Uterus (tissue), 4 donors: ENCODE measurements around the gene RHCE. TPM values are rescaled to one million over a fixed set of nuclear protein-coding genes. Genes with fewer than 3 reads are reported as not detected.

Experiments
- DNase-seq, 2 donors: peaks; one replicate each; pipeline ENCODE4 v3.0.0-alpha.2; 2019 to 2020
- H3K27ac ChIP-seq, 2 donors: fragments of 200-600 bp; sonication (generic); 1 replicate in 1 of 2; 2 replicates in 1 of 2; pipeline ENCODE4 v1.5.1; 2016 to 2018
- H3K27me3 ChIP-seq, 2 donors: fragments of 200-600 bp; sonication (generic); one replicate each; pipeline ENCODE4 v1.5.1; 2018 to 2019; ENCODE audit warnings: control low read depth in 1 of 2
- H3K36me3 ChIP-seq, 2 donors: fragments of 200-600 bp; sonication (generic); one replicate each; pipeline ENCODE4 v1.5.1; 2019; ENCODE audit warnings: control low read depth in 1 of 2
- H3K4me1 ChIP-seq, 2 donors: fragments of 200-600 bp; sonication (generic); one replicate each; pipeline ENCODE4 v1.5.1; 2018 to 2019; ENCODE audit warnings: control low read depth in 1 of 2
- H3K4me3 ChIP-seq, 2 donors: fragments of 200-600 bp; sonication (generic); 1 replicate in 1 of 2; 2 replicates in 1 of 2; pipeline ENCODE4 v1.5.1; 2018 to 2019; ENCODE audit warnings: mild to moderate bottlenecking in 1 of 2
- H3K9me3 ChIP-seq, 2 donors: fragments of 200-600 bp; sonication (generic); one replicate each; pipeline ENCODE4 v1.5.1; 2019; ENCODE audit warnings: control low read depth in 1 of 2
- CTCF ChIP-seq, 4 experiments: fragments of 200-600 bp in 2 of 4; fragments of 450-650 bp in 2 of 4; sonication (generic) in 2 of 4; IDR thresholded peaks; one replicate each; pipeline ENCODE4 v1.5.1; 2016 to 2019; ENCODE audit warnings: antibody characterized with exemption in 4 of 4, mild to moderate bottlenecking in 2 of 4, moderate library complexity in 1 of 4
- POLR2A ChIP-seq, 2 donors: fragments of 450-650 bp; IDR thresholded peaks; one replicate each; pipeline ENCODE4 v1.6.1; 2016; ENCODE audit warnings: antibody characterized with exemption in 2 of 2, mild to moderate bottlenecking in 1 of 2, moderate library complexity in 1 of 2
- intact Hi-C: fragments of 100-400 bp; cut with DNase I; formaldehyde crosslinking; loops from one replicate; pipeline ENCODE4 v1.15.1; 2023; ENCODE audit warnings: low total_unique reads
- total RNA-seq, 4 donors: library from RNA; depleted of rRNA in 3 of 4; stranded (reverse); fragments of >200 nt in 3 of 4; gene quantifications; one replicate each; pipeline versions ENCODE4 v1.1.0 to v1.2.4, GENCODE V29; 2014 to 2023
- donor health status: DM: yes; HTN: yes; CAD: no.

The RHCE gene
- total RNA-seq, 4 donors from 2014 or later = 0.41 TPM; not detected in 3

GRCh38 chr1:25443030-25443699 lies 22.5 kb upstream of the RHCE start:
- H3K9me3 ChIP-seq = no peaks in the 10 kb centered on the region
- H3K27ac ChIP-seq = no peak overlapping the region
- H3K27me3 ChIP-seq = no peaks in the 10 kb centered on the region
- no peak for TF ChIP-seq CTCF (IDR thresholded peaks at IDR 0.05)
- TF ChIP-seq POLR2A (IDR thresholded peaks at IDR 0.05) = no peak
- H3K4me1 ChIP-seq = no peaks in the 10 kb centered on the region
- H3K36me3 ChIP-seq = no peaks in the 10 kb centered on the region
- no peak overlapping the region for H3K4me3 ChIP-seq
- no peak for DNase-seq
- intact Hi-C loops = no loop called here

DNA sequence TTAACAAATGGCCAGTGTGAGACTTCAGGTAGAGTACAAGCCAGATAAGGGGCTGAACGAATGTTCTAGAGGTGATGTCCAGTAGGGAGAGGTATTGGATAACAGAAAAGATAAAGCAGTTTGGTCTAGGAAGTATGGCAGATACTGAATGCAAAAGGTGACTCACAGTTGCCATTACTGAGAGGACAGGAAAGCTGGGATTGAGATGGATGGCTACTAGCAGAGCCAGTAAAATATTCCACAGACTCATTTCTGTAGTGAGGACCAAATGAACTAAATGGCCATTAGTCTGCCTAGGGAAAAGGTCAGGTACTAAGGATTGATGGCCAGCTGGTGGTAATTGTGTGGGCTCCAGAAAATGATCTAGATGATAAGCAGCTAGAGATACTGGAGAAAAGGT lies 21.6 kb upstream of the RHCE start:
- no peak overlapping the region for H3K4me3 ChIP-seq
- DNase-seq = no peak
- no peak overlapping the region for H3K27ac ChIP-seq
- TF ChIP-seq POLR2A (IDR thresholded peaks at IDR 0.05) (no peak), CTCF (IDR thresholded peaks at IDR 0.05) (no peak)
- H3K27me3 ChIP-seq = no peaks in the 10 kb centered on the region
- H3K9me3 ChIP-seq = no peaks in the 10 kb centered on the region
- no peaks in the 10 kb centered on the region for H3K36me3 ChIP-seq
- H3K4me1 ChIP-seq = no peaks in the 10 kb centered on the region
- intact Hi-C loops = no loop called here

DNA sequence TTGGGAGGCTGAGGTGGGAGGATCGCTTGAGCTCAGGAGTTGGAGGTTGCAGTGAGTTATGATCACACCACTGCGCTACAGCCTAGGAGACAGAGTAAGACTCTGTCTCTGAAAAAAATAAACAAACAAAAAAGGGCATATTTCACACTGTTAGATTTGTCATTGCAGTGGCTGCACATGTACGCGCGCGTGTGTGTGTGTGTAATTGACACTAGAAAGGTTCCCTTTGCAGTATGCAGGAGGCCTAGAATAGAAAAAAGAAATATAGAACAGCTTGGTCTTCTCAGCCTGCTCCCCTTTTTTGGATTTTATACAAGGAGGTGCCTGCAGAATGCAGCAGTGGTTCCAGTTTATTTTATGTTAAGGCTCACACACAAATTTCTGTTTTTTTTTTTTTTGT lies 18.7 kb upstream of the RHCE start:
- H3K4me3 ChIP-seq = no peak overlapping the region
- no peaks in the 10 kb centered on the region for H3K9me3 ChIP-seq
- H3K27me3 ChIP-seq = no peaks in the 10 kb centered on the region
- no peak overlapping the region for H3K27ac ChIP-seq
- no peak for DNase-seq
- H3K4me1 ChIP-seq = no peaks in the 10 kb centered on the region
- intact Hi-C loops = no loop called here
- no peaks in the 10 kb centered on the region for H3K36me3 ChIP-seq
- TF ChIP-seq CTCF (IDR thresholded peaks at IDR 0.05) (no peak), POLR2A (IDR thresholded peaks at IDR 0.05) (no peak)

DNA sequence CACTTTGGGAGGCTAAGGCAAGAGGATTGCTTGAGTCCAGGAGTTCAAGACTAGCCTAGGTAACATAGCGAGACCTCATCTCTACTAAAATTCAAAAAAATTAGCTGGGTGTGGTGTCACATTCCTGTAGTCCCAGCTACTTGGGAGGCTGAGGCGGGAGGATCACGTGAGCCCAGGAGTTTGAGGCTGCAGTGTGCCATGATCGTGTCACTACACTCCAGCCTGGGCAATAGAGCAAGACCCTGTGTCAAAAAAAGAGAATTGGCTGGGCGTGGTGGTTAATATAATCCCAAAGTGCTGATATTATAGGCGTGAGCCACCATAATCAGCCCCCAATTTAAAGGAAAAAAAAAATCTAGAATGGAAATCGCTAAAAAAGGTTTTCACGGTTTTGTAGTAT lies 17.0 kb upstream of the RHCE start:
- Histone ChIP-seq H3K4me3 (no peak overlapping the region), H3K9me3 (no peaks in the 10 kb centered on the region), H3K27ac (no peak overlapping the region), H3K4me1 (peaks cover 0 to 4% of the 10 kb centered on the region in 2 donors), H3K27me3 (no peaks in the 10 kb centered on the region), H3K36me3 (no peaks in the 10 kb centered on the region)
- TF ChIP-seq POLR2A (IDR thresholded peaks at IDR 0.05) (no peak), CTCF (IDR thresholded peaks at IDR 0.05) (no peak)
- DNase-seq = no peak
- intact Hi-C loops = no loop called here

DNA sequence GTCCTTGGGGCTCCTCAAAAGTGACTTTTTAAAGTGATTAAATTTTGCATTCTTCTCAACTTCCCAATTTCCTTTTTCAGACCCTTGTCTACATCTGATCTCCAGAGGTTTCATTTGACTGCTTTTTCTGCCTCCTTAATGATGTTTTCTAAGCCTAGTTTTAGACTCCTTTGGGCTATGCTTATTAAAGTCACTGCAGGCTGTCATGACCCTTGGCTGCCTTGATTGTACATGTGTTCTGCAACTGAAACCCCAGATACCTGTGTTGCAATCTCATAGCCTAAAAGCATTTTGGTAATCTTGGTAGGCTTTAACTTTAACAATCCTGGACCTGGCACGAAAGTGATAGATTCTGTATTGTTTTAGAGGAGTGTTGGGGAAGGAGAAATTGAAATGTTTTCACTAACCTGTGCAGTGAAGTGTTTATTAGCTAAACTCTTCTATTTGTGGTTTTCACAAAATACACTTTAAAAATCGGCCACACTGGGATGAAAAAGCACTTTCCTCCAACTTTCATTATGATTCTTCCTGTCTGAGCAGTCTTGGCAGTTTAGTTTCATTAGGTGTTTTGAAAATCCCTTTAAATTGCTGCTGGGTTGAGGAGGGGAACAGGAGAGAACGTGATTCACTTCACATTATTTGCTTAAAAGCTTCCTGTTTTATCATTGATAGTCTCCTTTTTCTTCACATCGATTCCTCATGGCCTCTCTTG lies 14.9 kb upstream of the RHCE start:
- H3K4me3 ChIP-seq = no peak overlapping the region
- TF ChIP-seq POLR2A (IDR thresholded peaks at IDR 0.05) (no peak), CTCF (IDR thresholded peaks at IDR 0.05) (no peak)
- H3K27me3 ChIP-seq = no peaks in the 10 kb centered on the region
- no peaks in the 10 kb centered on the region for H3K9me3 ChIP-seq
- peak in 1 of 2 donors; percentile 33 for DNase-seq
- H3K27ac ChIP-seq = peak overlapping the region; percentile 6 to 28
- intact Hi-C loops = no loop called here
- no peaks in the 10 kb centered on the region for H3K36me3 ChIP-seq
- peaks cover 0 to 4% of the 10 kb centered on the region in 2 donors for H3K4me1 ChIP-seq
